SIG-M5 treated with dmso at 0.1 percent for 504 hours (cell line): Measurements from ENCODE around the gene SLCO2A1.

ENCODE experiments used
- DNase-seq: peaks from one replicate; lab custom pipeline; 2025; ENCODE audit not compliant: unreplicated experiment; lab: John Stamatoyannopoulos, UW

Gene SLCO2A1

DNA sequence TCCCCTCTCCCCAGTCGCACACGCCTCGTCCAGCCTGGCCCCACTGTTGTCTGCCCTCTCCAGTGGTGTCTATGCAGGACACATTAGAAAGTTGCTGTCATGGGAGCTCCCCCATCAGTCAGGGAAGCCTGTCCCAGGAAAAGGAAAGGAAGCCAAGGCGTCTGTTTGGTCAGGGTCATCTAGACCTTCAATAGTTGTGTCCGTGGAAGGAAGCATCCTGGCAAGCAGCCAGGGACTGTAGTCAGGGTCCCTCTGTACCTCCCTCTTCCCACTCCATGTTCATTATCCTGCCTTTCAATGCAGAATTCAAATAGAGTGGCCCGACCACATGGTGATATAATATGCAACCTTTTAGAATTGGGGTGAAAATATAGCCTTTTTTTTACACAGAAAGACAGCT is 73.4 kb downstream of the SLCO2A1 start:
- no peak for DNase-seq

DNA sequence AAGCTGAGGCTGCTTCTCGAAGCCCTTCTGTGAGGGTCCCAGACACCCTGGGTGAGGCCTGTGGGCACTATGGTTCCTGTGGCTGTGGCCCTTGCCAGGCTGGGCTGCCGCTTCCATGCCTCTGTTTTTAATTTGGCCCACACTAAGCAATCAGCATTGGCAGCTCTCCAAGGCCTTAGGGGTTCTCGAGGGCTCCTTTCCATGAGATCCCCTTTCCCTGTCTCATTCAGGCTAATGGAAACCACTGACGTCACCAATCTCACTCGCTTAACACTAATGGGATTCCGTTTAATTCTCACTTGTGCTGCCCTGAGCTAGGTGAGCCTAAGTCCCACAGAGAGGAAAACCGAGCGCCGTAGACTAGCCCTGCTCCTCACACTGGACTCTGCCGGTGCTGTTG is 73.8 kb downstream of the SLCO2A1 start:
- DNase-seq = no peak

DNA sequence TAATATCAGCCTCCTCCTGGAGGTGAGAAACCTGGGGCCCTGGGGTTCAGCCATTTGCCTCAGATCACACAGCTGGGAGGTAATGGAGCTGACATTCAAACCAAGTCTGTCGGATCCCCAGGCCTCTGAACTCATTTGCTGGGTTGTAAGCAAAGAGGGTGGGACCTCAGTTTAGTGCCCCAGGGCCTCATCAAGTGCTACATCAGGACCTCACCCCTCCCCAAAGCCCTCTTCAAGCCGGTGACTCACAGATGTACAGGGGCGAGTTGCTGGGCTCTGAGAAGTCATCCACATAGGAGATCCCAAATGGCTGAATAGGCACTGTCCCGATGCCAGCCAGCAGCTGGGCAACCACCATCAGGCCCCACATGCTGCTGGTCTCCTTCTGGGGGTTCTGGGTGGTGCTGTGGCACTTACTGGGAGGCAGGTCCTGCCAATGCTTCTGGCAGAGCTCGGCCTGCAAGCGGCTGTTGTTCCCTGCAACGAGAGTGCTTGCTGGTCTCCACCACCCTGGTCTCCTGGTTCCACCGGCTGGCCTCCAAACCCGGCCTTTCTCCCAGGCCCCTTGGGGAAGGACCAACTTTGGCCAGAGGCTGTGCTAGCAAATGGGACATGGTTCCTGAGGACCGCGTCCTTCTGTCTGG is 74.9 kb downstream of the SLCO2A1 start:
- no peak for DNase-seq

- no peak for DNase-seq
Observed at GRCh38 chr3:133953297-133953696, 76.4 kb downstream of the SLCO2A1 start.

DNA sequence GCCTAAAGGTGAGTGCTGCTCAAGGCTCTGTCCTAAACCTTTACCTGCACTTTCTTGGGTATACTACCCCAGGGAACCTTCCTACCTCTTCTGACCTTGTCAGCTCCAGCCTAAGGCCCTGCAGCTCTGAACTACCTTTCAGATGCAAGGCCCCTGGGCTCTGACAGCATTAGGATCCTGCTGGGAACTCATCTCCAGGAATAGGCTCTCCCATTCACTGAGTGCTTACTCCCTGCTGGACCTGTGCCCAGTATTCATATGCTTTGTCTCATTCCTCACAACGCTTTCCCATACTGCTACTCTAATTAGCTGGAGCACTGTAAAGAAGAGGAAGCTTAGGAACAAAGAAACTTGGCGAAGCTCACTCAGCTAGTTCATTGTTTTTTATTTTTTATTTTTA is 80.3 kb downstream of the SLCO2A1 start:
- no peak for DNase-seq

DNA sequence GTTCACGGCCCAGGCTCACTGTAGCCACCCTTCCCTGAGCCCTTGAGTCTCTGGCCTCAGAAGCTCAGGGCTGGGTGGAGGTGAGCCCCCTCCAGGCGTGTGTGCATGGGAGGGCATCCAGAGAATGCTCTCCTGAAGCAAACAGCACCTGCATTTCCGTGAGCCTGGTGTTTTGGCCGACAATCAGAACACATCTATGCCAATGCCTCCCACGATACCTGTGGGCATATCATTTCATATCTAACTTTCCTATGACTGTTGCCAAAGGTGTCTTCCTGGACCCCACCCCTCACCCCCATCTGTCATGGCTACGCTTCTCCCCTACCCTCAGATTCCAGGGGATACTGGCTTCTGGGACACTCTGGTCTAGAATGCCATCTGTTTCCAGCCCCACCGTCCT is 80.7 kb downstream of the SLCO2A1 start:
- no peak for DNase-seq

- no peak for DNase-seq
Observed at GRCh38 chr3:133948131-133948810, 81.5 kb downstream of the SLCO2A1 start.

GRCh38 chr3:133945381-133946095 is 84.2 kb downstream of the SLCO2A1 start:
- no peak for DNase-seq

- no peak for DNase-seq
Observed at GRCh38 chr3:133944641-133945380, 84.9 kb downstream of the SLCO2A1 start.

- no peak for DNase-seq
Observed at GRCh38 chr3:133944181-133944580, 85.5 kb downstream of the SLCO2A1 start.

DNA sequence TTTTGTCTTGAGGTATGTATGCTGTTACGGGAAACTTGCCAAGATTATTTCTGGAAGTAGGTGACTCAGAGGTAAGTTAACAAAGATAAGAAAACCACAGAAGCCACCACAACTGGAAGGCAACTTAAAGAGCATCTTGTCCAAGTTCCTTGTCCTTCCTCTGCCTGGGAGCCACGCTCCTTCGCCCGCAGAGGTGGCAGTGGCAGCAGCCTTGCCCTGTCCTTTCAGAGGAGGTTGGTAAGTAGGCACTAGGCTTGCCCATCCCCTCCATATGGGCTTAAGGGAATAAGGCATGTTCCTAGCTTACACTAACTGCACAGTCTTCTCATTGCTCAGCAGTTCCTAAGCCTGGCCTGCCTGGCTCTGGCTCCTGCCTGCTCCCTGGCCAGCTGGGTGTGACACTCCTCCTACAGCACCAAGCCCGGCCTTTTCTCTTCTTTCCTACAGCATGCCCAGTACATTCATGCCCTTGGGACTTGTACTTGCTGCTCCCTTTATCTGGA is 86.0 kb downstream of the SLCO2A1 start:
- DNase-seq = peak; percentile 72

DNA sequence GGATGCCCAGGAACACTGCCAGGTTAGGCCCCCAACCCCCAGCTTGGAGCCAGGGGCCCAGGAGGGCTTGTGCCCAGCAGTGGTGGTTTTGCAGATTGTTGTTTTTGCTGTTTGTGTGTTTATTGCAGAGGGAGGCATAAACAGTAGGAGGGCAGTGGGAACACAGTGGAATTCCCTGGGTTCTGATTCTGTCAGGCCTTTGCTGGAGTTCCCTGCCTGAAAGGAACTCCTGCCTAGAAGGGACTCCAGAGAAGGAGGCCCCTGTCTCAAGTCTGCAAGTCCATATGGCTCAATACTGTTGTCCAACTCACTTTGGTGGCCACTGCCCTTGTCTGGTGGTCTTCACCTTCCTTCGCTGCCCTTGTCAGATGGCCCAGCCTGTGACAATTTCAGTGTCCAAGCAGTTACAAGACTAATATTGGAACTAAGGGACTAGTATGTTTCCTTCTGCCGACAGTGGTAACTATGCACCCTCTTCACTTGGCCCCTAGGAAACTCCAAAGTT is 86.6 kb downstream of the SLCO2A1 start:
- DNase-seq = no peak

GRCh38 chr3:133941415-133941821 is 88.3 kb downstream of the SLCO2A1 start:
- DNase-seq = no peak

DNA sequence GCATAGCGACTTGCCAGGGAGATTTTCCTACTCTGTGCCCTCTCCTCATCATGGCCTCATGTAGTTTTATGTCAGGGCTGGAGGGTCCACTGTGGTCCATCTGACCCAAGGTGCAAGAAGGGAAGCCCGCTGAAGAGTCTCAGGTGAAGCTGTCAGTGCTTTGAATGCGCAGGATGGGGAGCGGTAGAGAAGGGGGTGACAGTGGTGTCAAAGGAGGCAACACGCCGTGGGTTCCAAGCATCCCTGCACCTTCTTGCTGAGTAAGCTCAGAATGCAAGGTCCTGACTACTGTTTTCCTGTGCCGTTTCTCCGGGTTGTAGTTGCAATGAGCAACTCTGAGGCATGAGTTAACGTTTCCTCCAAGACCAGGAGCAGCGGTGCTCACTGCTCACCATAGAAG is 89.2 kb downstream of the SLCO2A1 start:
- DNase-seq = no peak

GRCh38 chr3:133939463-133939835 is 90.3 kb downstream of the SLCO2A1 start:
- DNase-seq = no peak

GRCh38 chr3:133938770-133939462 is 90.8 kb downstream of the SLCO2A1 start:
- no peak for DNase-seq

DNA sequence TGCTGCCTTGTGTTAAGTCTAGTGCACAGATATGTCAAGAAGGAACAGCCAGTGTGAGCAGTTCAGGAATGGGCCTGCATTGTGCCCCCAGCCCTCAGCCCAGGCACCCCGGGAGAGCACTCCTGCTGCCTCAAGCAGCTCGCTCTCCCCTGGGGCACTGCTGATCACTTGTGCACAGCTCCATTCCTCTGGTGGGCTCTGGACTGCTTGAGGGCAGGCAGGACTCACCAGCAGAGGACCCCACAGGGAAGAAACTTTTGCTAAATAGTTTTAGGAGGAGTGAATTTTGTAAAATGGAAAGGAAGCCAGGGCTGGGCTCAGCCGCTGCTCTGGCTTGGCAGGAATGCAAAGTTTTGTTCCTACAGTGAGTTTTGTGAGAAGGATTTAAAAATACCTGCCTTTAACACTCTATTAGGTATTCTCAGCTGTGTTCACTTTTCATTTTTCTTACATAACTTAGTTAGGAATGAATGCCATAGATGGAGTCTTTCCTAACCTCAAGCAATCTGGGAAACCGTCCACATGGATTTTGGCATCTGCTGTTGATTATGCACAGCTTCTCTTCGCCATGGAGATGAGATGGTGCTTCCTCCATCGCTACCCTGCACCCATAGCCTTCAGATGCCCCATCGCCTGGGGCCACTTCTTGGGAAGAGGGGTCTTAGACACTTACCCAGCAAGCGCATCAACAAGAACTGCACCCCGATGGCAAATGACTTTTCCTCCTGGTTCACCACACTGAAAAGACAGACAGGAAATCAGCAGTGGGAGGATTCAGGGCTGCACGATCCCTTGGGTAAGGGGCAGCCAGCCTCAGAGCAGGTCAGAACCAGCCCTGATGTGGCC is 91.7 kb downstream of the SLCO2A1 start:
- DNase-seq = no peak

DNA sequence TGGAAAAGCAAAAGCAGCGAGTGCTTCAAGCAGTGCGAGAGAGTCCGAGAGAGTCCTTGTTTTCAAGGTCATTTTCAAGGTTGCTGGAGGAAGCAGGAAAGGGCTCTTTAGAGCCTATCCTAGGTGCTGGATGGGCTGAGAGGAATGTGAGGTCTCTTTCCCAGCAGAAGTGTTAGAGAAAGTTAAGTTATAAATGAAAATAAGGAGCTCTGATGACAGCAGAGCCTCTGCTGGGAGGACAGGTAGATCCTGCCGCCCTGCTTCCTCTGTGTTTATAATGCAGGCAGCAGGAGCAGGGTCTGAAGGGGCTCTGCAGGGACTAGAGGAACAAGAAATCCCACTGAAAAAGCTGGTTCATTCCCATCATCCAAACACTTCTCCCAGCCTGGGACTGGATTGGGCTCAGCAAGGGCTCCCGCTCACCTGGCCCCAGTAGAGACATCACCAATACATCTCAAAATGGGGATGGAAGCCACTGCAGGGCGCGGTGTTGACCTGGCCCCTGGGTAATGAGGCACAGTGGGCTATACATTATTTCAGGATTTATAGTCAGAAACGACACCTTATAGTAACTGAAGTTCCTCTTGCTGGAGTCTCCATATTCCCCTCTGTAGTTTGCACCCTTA is 92.6 kb downstream of the SLCO2A1 start:
- DNase-seq = no peak
